GM12892 (cell line): ENCODE measurements around the gene TBATA.

Source experiments
- DNase-seq: peaks from one replicate; pipeline ENCODE4 v3.0.0; 2011; ENCODE audit not compliant: insufficient read length
- FAIRE-seq: peaks from 2 replicates; lab custom pipeline; 2011; peaks lifted over from hg19 to GRCh38; lab: Jason Lieb, UNC
- POLR2A ChIP-seq: IDR thresholded peaks from 2 replicates; pipeline ENCODE4 v1.6.1; 2011; ENCODE audit warnings: low read depth, low read length, control low read depth
- POLR2AphosphoS5 ChIP-seq: IDR thresholded peaks from 2 replicates; pipeline ENCODE4 v1.6.1; 2011; ENCODE audit warnings: low read depth, low read length, control low read depth
- TAF1 ChIP-seq: IDR thresholded peaks from 2 replicates; pipeline ENCODE4 v1.6.1; 2011; ENCODE audit warnings: low read depth, mild to moderate bottlenecking, control low read depth, low read length, borderline replicate concordance

The TBATA gene

DNA sequence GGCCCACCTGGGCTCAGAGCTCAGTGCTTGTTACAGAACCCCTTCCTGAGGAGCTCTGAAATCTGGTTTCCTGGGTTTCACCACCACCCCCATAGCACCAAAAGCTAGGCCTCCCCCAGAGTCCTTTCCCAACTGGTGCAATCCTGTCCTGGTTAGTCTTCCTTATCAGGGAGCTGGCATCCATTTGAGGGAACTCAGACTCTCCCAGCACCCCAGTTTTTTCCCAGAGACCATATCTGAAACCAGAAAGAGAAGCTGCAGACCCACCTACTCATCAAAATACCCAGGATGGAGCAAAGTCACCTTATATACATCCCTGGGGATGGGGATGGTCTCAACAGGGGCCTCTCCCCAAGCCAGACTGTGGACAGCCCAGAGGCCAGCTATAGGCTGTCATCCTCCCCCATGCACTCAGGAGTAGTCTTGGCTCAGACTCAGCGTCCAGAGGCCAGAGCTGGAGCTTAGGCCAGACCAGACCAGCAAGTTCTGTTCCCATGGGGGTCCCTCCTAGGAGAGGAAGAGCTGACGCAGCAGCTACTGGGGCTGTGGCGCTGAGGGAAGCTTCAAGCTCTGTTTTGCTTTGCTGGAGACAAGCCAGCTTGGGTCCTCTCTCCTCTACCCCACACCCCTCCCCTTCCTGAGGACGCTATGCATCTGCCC lies 3.0 kb downstream of the TBATA start:
- TF ChIP-seq POLR2A, result no peak
- TF ChIP-seq TAF1, result no peak
- TF ChIP-seq POLR2AphosphoS5, result no peak
- no peak for FAIRE-seq

GRCh38 chr10:70781461-70782051 lies 3.6 kb downstream of the TBATA start:
- DNase-seq (no peak), FAIRE-seq (no peak)
- no peak for TF ChIP-seq POLR2AphosphoS5
- TF ChIP-seq TAF1, result no peak
- TF ChIP-seq POLR2A, result no peak

More for the DNA sequence above, 3.0 kb downstream of the TBATA start:
- DNase-seq, result no peak

DNA sequence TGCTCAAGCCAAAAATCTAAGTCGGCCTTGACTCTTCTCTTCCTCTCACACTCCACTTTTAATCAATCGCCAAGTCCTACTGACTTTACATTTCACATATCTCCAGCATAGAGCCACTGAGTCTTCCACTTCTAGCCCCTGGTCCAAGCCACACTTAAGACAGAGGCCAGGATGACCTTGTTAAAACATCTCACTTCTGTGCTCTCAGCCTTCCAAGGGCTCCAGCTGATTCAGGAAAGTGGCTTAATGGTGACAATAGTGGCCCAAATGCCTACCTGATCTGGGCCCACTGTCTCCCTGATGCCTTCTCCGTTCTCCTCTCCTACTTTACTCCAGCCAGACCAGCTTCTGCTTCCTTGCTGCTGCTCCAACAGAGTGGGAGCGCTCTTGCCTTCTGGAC lies 4.4 kb downstream of the TBATA start:
- no peak for TF ChIP-seq POLR2A
- TF ChIP-seq TAF1, result no peak
- TF ChIP-seq POLR2AphosphoS5, result no peak
- FAIRE-seq (no peak), DNase-seq (no peak)

- FAIRE-seq (no peak), DNase-seq (no peak)
- TF ChIP-seq TAF1 (no peak), POLR2AphosphoS5 (no peak), POLR2A (no peak)
Observed at GRCh38 chr10:70780370-70780760, 4.8 kb downstream of the TBATA start.

DNA sequence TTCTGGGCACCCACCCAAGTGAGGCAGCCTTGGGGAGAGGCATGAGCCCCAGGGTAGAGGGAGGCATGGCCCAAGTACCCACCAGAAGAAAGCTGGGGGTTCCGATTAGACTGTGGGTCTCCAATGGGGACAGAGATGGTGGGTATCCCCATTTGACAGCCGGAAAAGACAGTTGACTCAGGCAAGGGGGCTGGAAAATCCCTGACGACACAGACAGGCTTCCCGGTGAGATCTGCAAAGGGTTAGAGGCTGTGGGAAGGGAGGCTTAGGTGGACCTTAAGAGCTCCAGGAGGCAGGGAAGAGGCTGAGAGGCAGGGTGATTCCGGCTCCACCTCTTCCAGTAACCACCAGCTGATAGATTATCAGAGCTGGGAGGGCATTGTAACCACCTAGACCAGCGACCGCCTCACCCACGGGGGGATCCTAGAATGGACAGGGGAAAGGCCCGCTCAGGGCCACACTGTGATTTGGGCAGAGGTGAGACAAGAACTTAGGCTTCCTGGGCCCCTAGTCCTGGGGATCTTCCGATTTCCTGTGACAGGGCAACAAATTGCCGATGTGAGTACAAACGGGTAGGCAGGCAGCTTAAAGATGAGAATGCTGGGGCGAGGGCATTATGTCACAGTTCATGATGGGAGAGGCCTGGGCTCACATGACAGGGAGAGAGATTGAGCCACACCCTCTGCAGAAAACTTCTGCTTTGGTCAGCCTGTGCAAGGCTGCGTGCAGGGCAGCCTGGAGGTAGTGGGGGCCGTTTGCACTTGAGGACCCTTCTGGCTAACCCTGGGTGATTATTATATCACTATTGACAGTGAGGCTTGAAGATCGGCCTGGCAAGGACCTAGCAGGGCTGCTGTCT lies 5.4 kb downstream of the TBATA start:
- FAIRE-seq (no peak), DNase-seq (no peak)
- TF ChIP-seq TAF1, result no peak
- TF ChIP-seq POLR2AphosphoS5, result no peak
- no peak for TF ChIP-seq POLR2A

- DNase-seq (no peak), FAIRE-seq (no peak)
- TF ChIP-seq TAF1, result no peak
- no peak for TF ChIP-seq POLR2A
- no peak for TF ChIP-seq POLR2AphosphoS5
Observed at GRCh38 chr10:70779088-70779487, 6.1 kb downstream of the TBATA start.

DNA sequence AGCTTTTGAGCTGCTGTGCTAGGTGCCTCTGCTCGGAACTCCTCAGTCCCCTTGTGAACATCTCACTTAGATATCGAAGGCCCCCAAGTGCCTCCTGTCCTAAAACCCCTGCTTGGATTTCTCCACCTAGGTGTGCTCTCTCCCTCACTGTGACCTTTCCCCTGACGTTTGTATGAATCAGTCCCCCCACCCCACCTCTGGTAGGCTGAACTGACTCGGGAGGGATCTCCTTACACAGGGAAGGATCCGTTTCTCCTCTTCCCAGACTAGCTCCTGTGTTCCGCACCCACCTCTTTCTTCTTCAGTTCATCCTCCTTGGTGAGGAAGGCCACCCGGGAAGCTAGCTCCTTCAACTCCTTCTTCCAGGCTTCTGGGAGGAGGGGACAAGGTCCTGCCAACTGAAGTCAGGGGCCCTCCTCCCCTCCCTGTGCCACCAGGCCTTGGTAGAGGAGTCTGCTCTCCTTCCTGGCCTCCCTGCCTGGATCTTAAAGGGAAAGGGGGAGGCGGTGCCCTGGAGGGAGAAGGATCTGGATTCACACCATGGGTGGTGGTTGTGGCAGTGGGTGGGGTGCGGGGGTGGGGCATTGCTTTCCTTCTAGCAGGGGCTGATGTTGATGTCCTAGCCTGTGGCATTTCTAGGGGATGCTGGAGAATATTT lies 6.8 kb downstream of the TBATA start:
- FAIRE-seq (no peak), DNase-seq (no peak)
- TF ChIP-seq TAF1 (no peak), POLR2AphosphoS5 (no peak), POLR2A (no peak)

DNA sequence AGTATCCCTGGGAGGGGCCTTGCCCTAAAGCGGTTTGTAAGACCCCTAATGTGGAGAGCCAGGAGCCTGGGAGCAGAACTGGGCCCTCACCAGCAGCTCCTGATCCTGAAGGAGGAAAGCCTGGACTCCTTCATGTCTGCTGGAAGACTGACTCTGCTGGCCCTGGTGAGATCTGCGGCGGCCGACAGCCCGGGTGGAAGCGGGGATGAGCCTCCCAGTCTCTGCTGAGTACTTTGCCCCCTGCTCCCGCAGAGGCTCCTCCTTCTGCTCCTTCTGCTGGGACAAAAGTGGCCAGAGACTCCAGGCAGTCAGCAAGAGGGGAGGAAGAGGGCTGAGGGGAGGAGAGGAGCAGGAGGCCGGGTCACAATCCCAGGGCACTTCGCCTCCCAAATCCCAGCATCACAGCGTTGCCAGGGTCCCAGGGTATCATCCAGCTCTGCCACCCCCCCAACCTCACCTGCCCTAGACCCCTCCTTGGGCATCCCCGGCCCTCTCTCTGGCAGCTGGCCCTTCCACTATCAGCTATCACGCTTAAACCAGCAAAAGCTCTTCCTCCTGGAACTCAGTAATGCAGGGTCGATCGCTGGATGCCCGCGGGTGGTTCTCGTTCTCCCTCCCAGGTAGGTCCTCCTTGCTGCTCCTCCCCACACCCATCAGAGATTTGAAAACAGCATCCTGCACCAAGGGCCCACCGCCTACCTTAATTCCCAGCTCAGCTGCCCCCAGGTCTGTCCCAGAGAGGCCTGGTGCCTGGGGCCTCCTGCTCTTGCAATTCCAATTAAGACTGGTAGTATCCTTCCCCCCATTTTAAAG lies 7.9 kb downstream of the TBATA start:
- FAIRE-seq (no peak), DNase-seq (no peak)
- TF ChIP-seq TAF1 (no peak), POLR2AphosphoS5 (no peak), POLR2A (no peak)

GRCh38 chr10:70776455-70777005 lies 8.6 kb downstream of the TBATA start:
- FAIRE-seq, result no peak
- TF ChIP-seq POLR2AphosphoS5, result no peak
- TF ChIP-seq POLR2A, result no peak
- no peak for TF ChIP-seq TAF1
- no peak for DNase-seq

DNA sequence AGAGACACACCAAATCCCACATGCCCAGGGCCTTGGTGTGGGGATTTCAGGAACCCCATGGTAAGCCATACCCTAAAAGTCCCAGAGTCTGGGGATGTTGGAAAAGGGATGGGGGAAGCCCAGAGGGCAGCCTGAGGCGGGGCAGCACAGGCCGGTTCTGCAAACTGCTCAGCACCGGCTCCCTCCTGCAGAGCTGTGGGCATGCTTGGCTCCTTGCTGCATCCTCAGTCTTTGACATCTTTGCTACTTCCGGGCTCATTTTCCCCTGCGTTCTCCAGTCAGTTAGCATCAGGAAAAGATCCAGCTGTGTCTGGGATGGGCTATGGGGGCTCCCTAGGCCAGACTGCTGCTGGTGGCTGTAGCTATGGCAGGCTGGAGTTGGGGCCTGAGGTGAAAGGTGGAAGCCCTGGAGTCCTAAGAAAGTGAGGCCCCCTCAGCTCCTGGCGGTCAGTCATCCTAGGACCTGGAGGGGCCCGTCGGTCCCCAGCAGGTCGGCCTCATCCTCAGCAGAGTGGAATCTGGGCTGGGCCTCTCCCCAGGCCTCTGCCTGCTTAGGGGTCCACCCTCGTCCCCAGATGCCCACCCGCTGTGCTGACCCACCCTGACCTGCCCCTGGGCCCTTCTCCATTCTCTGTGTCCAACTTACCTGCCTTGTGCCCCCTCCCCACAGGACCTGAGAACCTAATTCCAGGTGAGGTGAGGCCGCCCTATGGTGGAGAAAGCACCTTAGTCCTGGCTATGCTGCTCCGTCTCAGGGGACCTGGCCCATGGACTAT lies 9.3 kb downstream of the TBATA start:
- FAIRE-seq, result no peak
- no peak for DNase-seq
- no peak for TF ChIP-seq TAF1
- no peak for TF ChIP-seq POLR2A
- TF ChIP-seq POLR2AphosphoS5, result no peak
